Measurements from ENCODE around the gene DNAH17. TPM values are rescaled to one million over a fixed set of nuclear protein-coding genes. Genes with fewer than 3 reads are reported as not detected.

DNAH17 gene
- total and polyA plus RNA-seq, 7 donors = 0.04 to 3.5 (median 0.08) TPM

- intact Hi-C loops (cut with DNase I) = loop anchor here (5.0 to 10.0 kb wide), 2 partner anchors 133 to 305 kb away; no protein-coding TSS in a partner anchor
- Histone ChIP-seq H3K27ac (no peak overlapping the region), H3K27me3 (ENCODE audit: insufficient read depth in 3 of 3, low read length in 2 of 3) (no peaks in the 10 kb centered on the region), H3K4me1 (peaks cover 28% of the 10 kb centered on the region), H3K9me3 (no peaks in the 10 kb centered on the region), H3K36me3 (ENCODE audit: insufficient read depth in 1 of 2, low read depth in 1 of 2) (peaks cover 0 to 60% of the 10 kb centered on the region in 2 donors), H3K4me3 (no peak overlapping the region)
- DNase-seq (no peak), ATAC-seq (no peak)
- 62 to 69% (median 64%) methylated on average over 22 of the region's 22 CpGs for WGBS, 3 donors
- no peak for TF ChIP-seq CTCF (IDR thresholded peaks at IDR 0.05)
Observed at GRCh38 chr17:78419970-78420815, 157.0 kb downstream of the DNAH17 start.

DNA sequence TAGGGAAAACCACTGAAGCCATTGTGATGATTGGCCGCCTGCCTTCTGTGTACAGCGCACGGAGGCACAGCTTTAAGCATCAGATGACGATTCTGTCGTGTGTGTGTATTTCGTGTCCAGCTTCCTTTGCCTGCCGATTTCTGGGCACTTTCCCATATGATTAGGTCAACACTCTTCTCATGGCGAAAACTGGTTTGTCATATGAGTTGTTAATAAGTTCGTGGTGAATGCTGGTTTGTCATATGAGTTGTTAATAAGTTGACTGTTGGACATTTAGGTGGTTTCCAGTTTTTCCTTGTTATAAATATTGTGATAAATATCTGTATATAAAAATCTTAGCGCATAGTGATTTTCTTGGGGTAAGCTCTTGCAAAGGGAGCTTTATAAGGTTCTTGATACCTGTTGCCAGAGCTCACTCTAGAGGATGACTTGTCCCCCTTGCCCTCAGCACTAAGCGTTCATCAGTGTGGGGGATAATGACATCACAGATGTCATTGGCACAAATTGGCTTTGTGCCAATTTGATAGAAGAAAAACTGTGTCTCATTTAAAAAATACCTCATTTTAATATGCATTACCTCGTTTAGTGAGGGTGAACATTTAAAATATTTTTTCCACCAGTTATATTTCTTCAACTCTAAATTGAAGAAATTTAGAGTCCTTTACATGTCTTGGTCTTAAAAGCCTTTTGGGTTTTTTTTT lies 158.7 kb downstream of the DNAH17 start:
- Histone ChIP-seq H3K9me3 (no peaks in the 10 kb centered on the region), H3K27ac (peak overlapping the region; percentile 75), H3K4me1 (peaks cover 41% of the 10 kb centered on the region), H3K27me3 (ENCODE audit: insufficient read depth in 3 of 3, low read length in 2 of 3) (no peaks in the 10 kb centered on the region), H3K4me3 (no peak overlapping the region), H3K36me3 (ENCODE audit: insufficient read depth in 1 of 2, low read depth in 1 of 2) (peaks cover 0 to 43% of the 10 kb centered on the region in 2 donors)
- intact Hi-C loops (cut with DNase I) = no loop called here
- 64 to 72% (median 66%) methylated on average over 12 of the region's 12 CpGs for WGBS, 3 donors
- no peak for TF ChIP-seq CTCF (IDR thresholded peaks at IDR 0.05)
- no peak for ATAC-seq
- DNase-seq = peak in 1 of 2 donors; percentile 13

DNA sequence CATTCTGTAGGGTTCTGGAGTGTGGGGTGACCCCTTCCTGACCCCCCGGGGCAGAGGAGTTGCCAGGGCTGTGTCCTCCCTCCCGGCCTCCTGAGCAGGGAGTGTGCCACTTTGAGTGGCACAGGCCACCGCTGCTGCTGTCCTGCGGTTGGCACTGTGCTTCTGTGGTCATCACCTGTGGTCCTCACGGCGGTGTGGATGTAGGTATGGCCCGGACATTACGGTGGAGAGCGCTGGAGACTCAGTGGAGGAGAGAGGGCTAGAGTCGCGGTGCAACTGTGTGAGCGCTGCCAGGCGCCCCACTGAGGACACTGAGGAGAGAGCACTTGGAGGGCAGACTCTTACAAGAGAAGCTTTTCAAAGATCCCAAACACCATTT lies 159.7 kb downstream of the DNAH17 start:
- Histone ChIP-seq H3K9me3 (no peaks in the 10 kb centered on the region), H3K27ac (peak overlapping the region; percentile 75), H3K4me3 (no peak overlapping the region), H3K27me3 (ENCODE audit: insufficient read depth in 3 of 3, low read length in 2 of 3) (no peaks in the 10 kb centered on the region), H3K4me1 (peaks cover 50% of the 10 kb centered on the region), H3K36me3 (ENCODE audit: insufficient read depth in 1 of 2, low read depth in 1 of 2) (peaks cover 0 to 40% of the 10 kb centered on the region in 2 donors)
- ATAC-seq (no peak), DNase-seq (peak in 1 of 2 donors; percentile 51)
- no peak for TF ChIP-seq CTCF (IDR thresholded peaks at IDR 0.05)
- 88 to 94% (median 89%) methylated on average over 12 to 13 of the region's 13 CpGs for WGBS, 3 donors
- intact Hi-C loops (cut with DNase I) = no loop called here

- Histone ChIP-seq H3K27me3 (ENCODE audit: insufficient read depth in 3 of 3, low read length in 2 of 3) (no peaks in the 10 kb centered on the region), H3K4me1 (peaks cover 55% of the 10 kb centered on the region), H3K36me3 (ENCODE audit: insufficient read depth in 1 of 2, low read depth in 1 of 2) (peaks cover 0 to 40% of the 10 kb centered on the region in 2 donors), H3K4me3 (no peak overlapping the region), H3K9me3 (no peaks in the 10 kb centered on the region), H3K27ac (peak overlapping the region; percentile 75)
- ATAC-seq (no peak), DNase-seq (peak in 1 of 2 donors; percentile 51)
- no peak for TF ChIP-seq CTCF (IDR thresholded peaks at IDR 0.05)
- intact Hi-C loops (cut with DNase I) = no loop called here
- 58 to 63% (median 62%) methylated on average over 15 of the region's 15 CpGs for WGBS, 3 donors
Observed at GRCh38 chr17:78416791-78417530, 160.2 kb downstream of the DNAH17 start.

Measured in psoas muscle (tissue), 8 donors.